IPS DF 4.7 (cell line): ENCODE measurements around the gene ATP10A.

ENCODE experiments used
- DNase-seq: peaks from one replicate; pipeline ENCODE4 v3.0.0-alpha.2; 2013; ENCODE audit warnings: low spot score; ENCODE audit errors: extremely low read depth

ATP10A gene

DNA sequence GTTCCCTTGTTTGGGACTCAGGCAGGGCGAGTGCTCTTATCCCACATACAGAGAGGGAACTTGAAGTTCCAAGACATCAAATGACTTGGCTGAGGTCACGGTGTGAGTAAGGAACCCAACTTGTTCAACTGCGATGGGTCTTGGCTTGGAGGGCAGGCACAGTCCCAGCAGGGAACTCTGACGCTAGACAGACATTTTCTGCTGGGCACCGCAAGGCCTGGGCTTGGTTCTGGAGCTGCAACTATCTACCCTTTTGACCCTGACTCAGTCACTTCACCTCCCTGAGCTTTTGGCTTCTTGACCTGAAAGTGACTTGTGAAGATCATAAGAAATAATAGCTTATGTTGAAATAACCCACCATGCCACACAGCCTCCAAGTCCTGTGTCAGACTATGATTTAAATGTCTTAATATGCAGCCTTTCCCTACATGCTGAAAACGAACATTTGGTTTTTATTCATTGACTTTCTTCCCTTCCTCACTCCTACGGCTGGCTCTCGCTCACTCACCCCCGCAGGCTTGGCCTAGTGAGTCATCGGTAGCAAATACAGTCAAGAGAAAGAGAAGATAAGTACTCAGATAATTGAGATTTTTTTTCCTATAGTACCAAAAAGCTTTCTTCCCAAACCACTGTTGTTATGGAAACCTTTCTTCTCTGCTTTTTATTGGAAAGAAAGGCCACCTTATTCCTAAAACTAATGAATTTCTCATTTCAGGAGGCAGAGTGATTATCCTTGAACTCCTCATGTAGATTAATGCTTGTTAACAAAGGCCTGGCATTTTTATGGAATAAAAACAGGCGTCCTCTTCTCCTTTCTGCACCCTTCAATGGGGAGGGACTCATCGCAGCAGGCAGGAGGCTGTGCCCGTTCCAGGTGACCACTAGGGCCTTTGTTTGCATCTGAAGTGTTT lies 178.4 kb downstream of the ATP10A start:
- no peak for DNase-seq

DNA sequence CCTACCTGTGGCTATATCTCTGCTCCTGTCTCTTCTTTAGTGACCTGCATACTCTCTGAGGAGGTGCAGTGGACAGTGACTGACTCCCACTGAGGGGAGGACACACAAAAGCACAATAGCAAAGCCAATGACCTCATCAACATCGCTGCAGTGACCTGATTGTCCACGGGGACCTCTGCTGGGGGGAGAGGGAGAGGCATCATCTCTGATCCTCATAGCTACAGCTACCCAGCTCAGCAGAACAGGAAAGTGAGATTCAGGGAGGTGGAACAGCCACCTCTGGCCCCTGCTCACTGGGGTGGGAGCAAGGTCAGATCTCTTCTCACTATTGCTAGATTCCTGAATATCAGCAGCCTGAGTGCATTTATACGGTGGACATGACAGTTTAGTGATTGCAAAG lies 179.2 kb downstream of the ATP10A start:
- DNase-seq, result no peak

DNA sequence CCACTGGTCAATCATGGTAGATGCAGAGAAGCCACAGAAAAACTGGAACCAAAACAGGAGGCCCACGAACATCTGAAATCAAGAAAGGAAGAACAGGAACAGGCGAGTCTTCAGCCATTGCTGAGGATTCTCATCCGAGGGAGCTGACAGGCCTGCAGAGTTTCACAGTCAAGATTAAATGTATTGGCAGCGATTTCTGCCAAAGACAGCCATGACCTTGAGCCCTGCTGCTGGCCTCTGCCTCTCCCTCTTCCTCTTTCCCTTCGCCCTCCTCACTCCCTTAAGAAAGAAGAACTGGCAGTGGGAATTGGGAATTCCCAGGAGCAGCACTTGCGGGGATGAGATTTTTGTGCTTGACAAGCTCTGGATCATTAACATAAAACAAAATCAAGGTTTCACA lies 179.7 kb downstream of the ATP10A start:
- no peak for DNase-seq

DNA sequence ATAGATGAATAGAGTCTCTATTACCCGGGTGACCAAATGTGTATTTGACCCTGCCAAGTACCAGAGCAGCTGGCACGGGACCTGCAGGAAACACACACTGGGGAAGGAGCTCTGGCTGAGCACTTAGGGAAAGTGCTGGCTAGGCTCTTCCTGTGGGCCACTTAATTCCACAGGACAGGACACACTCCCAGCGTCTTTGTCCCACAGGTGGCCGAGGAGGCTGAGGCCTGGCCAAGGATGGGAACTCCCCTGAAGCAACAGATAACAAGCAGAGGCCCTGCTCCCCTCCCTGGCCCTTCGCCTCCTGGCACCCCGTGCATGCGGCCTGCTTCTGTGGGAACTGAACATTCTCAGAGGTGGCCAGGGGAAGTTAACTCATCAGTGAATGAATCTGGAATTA lies 180.8 kb downstream of the ATP10A start:
- DNase-seq, result no peak

DNA sequence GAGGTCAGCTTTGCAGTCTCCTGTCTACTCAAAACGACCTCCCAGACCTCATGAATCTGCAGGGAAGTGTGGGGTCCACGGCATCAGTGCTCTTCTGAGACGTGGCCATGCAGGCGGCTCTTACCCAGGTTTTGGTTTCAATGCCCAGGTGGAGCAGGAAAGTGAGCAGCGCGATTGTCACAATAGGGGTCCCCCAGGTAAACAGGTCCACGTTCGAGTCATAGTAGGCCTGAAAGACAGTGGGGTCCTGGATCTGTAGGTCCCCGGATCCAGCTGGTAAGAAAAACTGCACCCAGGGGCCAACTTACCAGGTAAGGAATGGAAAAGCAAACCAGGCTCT lies 182.5 kb downstream of the ATP10A start:
- no peak for DNase-seq

DNA sequence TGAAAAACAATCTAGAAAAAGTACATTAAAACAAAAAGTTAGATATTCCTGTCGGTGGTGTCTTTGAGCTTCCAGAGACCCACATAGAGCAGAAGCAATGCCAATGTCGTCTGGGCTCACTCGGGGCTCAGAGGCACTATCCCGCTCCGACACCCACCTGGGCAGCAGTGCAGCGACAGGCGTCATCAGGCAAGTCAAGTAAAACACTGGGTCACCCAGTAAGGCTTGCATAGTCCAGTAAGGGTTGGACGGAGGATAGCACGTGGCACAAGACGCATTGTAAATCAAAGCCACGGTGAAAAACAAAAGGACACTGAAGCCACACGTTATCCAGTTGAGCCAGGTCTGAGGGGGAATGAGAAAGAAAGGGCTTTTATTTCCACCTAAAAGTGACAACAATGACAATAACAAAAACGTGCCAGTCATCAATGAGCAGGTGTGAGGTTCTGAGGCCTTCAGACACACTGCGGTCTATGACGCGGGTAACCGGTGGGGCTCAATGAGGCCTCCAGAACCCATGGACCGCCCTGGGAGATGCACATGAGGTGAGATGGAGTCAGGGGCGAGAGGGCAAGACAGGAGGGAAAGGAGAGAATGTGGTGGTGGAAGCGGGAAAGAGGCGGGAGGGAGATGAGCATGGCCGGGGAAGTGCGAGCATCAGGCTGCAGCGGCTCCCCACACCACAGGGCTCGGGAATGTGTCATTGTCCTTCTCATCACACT lies 183.0 kb downstream of the ATP10A start:
- no peak for DNase-seq

DNA sequence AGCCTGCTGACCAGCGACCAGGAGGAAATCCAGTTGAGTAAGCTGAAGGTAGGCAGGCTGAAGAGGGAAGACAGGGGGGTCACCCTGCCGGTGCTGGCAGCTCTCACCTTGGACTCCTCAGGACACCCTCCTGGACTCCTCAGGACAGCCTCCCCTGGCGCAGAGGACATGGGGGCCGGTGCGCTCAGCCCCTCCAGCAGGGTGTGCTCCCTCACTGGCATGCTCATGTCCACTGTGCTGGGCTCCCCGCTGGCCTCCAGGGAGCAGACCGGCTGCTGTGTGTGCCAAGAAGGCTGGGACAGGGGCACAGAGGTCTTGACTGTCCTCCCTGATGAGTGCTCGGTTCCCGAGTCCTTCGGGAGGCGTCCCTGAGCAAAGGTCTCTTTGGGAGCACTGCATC lies 183.6 kb downstream of the ATP10A start:
- DNase-seq, result no peak

DNA sequence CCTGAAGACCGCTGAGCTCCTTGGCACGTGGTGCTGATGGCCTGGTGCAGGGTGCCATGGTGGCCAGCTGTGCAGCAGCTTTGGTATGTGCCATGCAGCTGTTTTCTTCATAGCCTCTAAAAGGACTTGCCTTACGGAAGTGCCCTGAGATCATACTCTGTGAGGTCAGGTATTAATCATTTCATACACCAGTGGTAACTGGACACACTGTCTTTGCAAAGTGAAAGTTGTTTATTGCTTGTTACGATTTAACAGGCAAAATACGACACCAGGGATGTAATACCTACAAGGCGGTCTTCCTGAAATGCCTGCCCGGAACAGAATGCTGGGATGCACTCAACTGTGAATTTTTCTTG lies 184.6 kb downstream of the ATP10A start:
- no peak for DNase-seq

DNA sequence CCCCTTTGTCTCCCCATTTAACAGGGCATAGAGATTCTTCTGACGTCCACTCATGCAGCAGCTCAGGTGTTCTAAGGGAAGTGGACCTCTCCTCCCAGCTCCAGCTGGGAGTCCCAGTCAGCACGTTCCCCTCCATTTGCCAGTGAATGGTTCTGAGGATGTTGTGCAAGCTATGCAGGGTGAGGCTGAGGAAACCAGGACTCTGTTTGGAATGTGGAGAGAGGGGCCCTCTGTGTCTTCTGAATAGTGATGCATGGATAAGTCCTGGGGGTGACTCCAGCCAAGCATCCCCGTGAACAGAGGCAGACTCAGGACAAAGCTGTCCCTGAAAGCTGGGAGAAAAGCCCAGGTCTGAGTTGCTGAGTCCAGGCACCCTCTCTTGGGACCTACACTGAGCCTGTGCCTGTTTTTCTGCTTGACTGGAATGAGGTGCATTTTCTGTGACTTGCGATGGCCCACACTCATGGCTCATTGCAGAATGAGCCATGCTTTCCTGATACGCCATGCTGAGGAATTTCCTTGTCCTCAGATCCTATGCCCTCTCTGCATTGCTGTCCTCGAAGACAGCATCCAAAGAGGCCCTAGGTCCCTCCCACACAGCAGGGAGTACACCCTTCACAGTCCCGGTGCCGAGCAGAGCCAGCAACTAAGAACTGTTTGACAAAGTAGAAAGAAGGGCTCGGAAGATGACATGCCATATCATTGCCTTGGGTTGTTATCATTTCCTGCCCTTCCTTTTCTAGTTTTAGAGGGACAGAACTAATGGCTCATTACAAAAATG lies 185.2 kb downstream of the ATP10A start:
- no peak for DNase-seq

DNA sequence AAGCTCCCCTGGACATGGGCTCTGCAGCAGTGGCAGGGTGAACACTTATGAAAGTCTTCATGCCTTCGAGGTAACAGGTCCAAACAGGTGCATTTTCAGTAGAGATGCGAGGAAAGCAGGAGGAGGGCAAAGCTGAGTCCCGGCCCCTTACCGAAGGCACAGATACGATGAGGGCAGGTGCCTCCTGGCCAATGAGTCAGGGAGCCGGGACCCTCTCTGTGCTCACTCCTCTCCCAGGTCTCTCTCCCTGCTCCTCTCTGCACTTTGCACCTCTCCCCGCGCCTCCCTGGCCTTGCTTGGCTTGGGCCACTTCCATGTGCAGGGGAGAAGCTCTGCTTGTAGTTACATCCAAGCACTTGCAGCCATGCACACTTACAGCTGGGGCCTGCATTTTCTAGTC lies 187.1 kb downstream of the ATP10A start:
- DNase-seq, result no peak

DNA sequence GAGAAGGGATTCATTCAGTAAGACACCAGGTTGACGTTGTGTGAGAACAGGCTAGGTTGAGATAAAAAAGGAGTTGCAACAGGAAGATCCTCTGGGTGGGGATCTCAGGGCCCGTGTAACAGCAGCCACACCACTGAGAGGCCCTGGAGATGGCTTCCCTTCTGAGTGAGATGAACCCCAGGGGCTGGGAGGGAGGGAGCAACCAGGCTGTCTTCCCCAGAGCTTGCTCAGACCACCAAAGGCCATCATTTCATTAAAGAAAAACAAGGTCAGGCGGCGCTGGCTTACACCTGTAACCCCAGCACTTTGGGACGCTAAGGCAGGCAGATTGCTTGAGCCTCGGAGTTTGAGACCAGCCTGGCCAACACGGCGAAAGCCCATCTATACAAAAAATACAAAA lies 187.7 kb downstream of the ATP10A start:
- DNase-seq, result no peak

DNA sequence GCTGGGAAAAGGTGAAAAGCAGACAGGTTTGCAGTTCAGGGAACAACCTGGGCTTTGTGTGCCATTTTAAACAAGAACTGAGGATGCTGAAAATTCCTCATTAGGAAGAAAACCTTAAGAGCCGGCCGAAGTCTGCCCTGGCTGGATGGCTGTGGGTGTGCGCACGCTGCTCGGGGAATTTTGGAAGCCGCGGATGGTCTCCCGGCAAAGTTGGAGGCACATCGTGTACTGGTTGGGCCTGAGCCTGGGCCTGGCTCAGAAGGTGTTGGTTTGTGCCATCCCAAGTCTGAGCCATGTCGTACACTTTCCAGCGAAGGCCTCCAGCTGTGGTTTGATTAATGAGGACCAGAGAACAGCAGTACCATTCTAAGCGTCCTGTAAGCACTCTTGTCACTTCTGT lies 188.2 kb downstream of the ATP10A start:
- no peak for DNase-seq

DNA sequence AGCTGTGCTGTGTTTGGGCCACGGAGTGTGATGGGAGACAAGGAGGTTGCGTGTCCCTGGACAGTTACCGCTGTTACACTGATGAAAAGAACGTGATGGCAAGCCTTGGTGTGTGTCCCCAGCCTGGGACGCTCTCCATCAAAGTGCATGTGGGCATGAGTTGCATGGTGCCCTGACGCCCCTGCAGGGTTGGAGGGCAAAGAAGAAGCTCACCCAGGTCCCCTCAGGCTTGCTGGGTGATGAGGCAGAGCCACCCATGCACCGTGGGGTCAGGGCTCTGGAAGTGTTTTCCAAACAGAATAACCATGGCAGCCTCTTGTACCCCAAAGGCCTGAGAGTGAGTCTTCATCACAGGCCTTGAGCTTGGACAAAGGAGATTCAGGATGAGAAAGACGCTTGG lies 189.2 kb downstream of the ATP10A start:
- DNase-seq, result no peak

DNA sequence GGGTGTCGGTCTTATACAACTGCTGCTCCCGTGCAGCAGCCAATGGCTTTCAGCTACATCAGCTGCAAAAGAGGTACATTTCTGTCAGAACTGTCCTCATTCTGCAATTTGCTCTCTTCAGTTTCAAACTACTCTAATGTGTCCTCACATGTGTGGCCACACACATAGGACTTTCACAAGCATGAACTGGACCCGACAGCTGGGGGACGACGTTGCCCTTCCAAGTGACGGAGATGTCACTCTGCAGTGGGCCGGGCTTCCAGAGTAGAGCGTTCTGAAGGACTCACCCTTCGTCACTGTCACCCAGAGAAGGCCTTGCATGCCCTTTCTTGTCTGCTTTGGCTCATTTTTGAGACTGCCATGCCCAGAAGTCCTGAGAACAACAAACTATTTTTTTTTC lies 189.8 kb downstream of the ATP10A start:
- DNase-seq, result no peak

DNA sequence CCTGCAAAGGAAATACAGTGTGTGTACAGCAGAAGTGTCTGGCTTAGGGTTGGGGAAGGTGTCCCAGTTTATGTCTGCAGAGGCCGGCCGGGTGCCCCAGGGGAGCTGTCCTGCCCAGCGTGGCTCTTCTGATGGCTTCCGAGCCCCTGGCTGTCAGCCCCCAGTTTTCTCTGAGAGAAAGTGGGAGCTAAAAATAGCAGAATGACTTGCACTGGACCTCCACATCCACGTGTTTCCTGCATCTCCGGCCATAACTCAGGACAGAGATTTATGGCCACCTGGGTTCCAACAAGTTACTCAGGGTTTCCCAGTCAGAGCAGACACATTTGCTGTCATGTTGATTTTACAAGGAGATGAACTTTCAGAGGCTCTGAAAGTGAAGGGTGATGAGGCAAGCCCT lies 192.0 kb downstream of the ATP10A start:
- DNase-seq, result no peak

DNA sequence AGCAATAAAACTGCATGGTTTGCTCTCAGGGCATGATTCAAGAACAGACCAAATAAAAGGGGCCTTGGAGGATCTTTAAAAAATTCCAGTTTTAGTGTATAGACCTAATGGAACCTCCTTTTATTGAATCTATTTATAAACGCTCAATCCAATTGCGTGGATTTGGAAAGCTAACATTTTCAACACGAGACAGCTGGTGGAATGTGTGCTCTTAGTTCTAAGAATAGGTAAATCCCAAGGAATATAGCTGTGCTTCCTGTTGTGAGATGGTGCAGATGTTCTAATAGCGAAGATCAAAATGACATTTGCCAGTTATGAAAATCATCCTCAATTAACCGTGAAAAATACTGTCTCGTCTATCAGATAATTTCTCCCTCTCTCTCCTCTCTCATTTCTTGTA lies 192.5 kb downstream of the ATP10A start:
- no peak for DNase-seq

DNA sequence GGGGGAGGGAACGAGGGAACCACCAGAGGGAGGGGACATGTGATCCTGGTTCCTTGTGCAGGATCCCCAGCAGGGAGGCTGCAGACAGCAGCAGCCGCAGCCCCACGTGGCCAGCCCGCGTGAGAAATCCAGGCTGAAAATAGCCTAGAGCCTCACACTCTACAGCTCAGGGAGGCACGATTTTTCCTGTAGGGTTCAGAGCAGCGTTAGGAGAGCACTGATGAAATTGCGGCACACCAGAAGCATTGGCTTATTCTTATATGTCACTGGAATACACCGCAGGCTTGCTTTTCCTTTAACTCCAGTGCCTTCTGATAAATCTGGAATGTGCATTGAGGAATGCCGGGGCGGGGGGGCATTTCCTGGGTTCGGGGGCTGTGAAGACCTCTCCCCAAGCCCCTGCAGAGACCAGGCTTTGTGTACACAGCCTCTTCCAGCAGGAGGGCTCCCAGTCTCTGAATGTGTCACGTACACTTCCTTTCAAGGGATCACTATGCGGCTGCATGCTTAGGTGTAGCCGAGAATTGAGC lies 193.0 kb downstream of the ATP10A start:
- DNase-seq, result peak; percentile 53

DNA sequence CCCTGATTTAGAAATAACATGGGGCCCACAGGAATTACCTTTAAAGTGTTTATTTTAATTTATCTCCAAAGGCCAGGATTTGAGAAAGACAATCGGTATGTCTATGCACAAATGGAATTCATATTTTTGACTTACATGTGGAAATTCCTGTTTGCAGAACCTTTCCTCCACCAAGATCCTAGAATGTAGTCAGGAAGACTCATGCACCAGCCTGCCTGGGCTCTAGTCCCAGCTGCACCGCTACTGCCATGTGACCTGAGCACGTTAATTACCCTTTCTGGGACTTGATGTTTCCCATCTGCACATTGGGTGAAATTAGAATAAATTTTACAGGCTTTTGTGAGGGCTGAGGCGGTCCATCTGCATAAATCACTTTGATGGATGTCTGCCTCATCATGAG lies 194.2 kb downstream of the ATP10A start:
- DNase-seq, result no peak

DNA sequence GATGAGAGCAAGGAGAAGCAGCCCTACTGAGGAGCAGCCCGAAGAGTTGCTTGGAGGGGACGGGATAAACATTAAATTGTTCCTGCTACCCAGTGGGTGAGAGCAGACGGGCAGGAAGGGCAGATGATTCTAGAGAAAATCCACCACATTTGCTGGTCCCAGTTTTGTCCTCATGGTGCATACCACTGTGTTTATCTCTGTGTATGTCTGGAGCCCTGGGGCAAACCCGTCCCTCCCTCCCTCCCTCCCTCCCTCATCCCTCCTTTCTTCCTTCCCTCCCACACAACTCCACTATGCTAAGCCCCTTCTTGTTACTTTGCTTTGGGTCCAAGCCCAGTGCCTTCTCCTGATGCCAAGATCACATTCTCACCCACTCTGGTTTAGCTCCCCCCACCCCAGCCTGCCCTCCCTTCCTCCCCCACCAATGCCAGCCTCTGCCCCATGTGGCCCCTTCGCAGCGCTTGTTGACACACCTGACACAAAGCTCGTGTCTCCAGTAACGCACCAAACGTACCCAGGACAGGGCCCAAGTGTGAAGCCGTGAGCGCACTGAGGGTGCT lies 194.8 kb downstream of the ATP10A start:
- DNase-seq, result no peak

DNA sequence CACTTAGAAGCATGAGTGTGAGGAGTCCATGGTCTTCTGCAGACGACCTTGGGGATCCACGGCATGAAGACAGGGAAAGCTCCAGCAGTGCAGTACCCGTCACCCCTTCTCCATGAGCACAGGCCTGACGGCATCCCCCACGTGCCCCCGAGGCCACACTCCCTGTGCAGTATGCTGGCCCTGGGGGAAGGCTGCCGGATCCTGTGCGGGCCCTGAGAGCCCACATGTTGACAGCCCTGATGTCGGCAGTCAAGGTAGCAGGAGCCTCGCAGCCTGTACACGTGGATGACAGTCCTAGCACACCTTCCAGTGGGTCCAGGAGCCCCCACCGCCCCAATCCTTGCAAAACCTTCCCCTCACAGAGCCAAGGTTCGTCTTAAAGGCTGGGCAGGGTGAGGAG lies 195.3 kb downstream of the ATP10A start:
- DNase-seq, result no peak

DNA sequence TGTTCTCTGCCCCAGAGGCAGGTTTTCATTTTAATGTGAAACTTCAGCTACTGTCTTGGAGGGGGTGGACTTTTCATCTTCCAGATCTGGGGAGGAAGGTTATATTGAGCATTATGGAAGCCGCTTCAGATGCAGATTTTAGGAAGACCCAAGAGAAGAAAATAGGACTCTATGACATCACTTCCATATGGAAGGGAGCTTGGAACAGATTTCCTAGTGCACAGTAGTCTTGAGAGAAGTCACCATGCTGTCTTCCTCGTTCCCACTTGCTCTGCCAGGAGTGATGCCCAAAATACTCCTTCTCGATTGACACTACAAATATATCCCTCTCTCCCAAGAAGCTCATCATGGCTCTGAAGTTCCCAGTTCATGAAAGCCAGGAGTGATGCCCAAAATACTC lies 197.2 kb downstream of the ATP10A start:
- no peak for DNase-seq

DNA sequence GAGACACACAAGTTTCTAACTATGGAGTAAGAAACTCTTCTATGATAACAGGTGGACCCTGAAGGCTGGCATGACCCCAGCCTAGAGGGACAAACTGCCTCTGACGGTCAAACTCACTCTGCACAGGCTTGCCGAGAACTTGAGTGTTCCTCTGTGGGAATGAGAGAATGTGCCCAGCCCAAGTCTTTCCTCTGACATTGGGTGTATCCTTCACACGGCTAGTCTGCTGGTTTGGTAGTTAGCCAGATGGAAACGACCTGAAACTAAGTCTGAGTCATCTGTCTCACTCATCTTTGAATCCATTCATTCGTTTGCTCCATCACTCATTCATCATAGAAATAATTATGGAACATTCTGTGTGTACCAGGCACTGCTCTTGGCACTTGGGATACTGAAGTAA lies 198.4 kb downstream of the ATP10A start:
- no peak for DNase-seq
